GM23248 (cell line): ENCODE measurements around the gene RGS19. TPM values are rescaled to one million over a fixed set of nuclear protein-coding genes. Genes with fewer than 3 reads are reported as not detected.

Source experiments
- DNase-seq: peaks from one replicate; pipeline ENCODE4 v3.0.0-alpha.2; 2015
- H2AFZ ChIP-seq: fragments of 200-600 bp; sonication (generic); 2 replicates; pipeline ENCODE4 v1.6.1; 2016; ENCODE audit warnings: antibody characterized with exemption
- H3F3A ChIP-seq: fragments of 200-600 bp; sonication (generic); 2 replicates; pipeline ENCODE4 v1.6.1; 2016; ENCODE audit warnings: mild to moderate bottlenecking, antibody characterized with exemption, mixed run types; ENCODE audit not compliant: insufficient read depth
- H3K27ac ChIP-seq: fragments of 200-600 bp; sonication (generic); 2 replicates; pipeline ENCODE4 v1.5.1; 2016; ENCODE audit warnings: mild to moderate bottlenecking
- H3K27me3 ChIP-seq: fragments of 200-600 bp; sonication (generic); replicated peaks from 2 replicates; pipeline ENCODE4 v1.6.1; 2016; ENCODE audit warnings: mild to moderate bottlenecking; ENCODE audit not compliant: insufficient read depth
- H3K36me3 ChIP-seq: fragments of 200-600 bp; sonication (generic); 2 replicates; pipeline ENCODE4 v1.6.1; 2016; ENCODE audit warnings: low read depth, mild to moderate bottlenecking
- H3K4me1 ChIP-seq: fragments of 200-600 bp; sonication (generic); 2 replicates; pipeline ENCODE4 v1.6.1; 2016; ENCODE audit warnings: mild to moderate bottlenecking; ENCODE audit not compliant: insufficient read depth
- H3K4me2 ChIP-seq: fragments of 200-600 bp; sonication (generic); one replicate; pipeline ENCODE4 v1.6.1; 2016; ENCODE audit warnings: mild to moderate bottlenecking; ENCODE audit not compliant: unreplicated experiment
- H3K4me3 ChIP-seq: fragments of 200-600 bp; sonication (generic); 2 replicates; pipeline ENCODE4 v1.5.1; 2016; ENCODE audit warnings: mild to moderate bottlenecking
- H3K79me2 ChIP-seq: fragments of 200-600 bp; sonication (generic); 2 replicates; pipeline ENCODE4 v1.6.1; 2016; ENCODE audit warnings: mild to moderate bottlenecking; ENCODE audit not compliant: insufficient read depth
- H3K9ac ChIP-seq: fragments of 200-600 bp; sonication (generic); 2 replicates; pipeline ENCODE4 v1.6.1; 2016; ENCODE audit warnings: mild to moderate bottlenecking
- H3K9me2 ChIP-seq: fragments of 200-600 bp; sonication (generic); 2 replicates; pipeline ENCODE4 v1.6.1; 2016; ENCODE audit warnings: mixed run types, mild to moderate bottlenecking, moderate library complexity; ENCODE audit not compliant: insufficient read depth
- H3K9me3 ChIP-seq: fragments of 200-600 bp; sonication (generic); one replicate; pipeline ENCODE4 v1.6.1; 2017; ENCODE audit warnings: low read depth
- H4K20me1 ChIP-seq: fragments of 200-600 bp; sonication (generic); 2 replicates; pipeline ENCODE4 v1.6.0; 2016; ENCODE audit not compliant: insufficient read depth
- EZH2 ChIP-seq: fragments of 200-600 bp; sonication (generic); IDR thresholded peaks from 2 replicates; pipeline ENCODE4 v1.6.1; 2018; ENCODE audit warnings: antibody characterized with exemption, mild to moderate bottlenecking; ENCODE audit not compliant: insufficient read depth, poor library complexity, severe bottlenecking
- EZH2phosphoT487 ChIP-seq: fragments of 200-600 bp; sonication (generic); IDR thresholded peaks from 2 replicates; pipeline ENCODE4 v1.6.1; 2018; ENCODE audit warnings: antibody characterized with exemption, moderate library complexity, mild to moderate bottlenecking, low read depth; ENCODE audit not compliant: insufficient read depth
- WGBS, 2 experiments: methylation state at CpG; one replicate each; pipeline ENCODE4 v1.1.6; 2015 to 2017; ENCODE audit warnings: low lambda C conversion rate in 2 of 2, low coverage in 1 of 2; ENCODE audit errors: missing lambda C conversion rate in 2 of 2; 5-methylcytosine and 5-hydroxymethylcytosine counted together
- in situ Hi-C: fragments of 300-500 bp; cut with MboI; formaldehyde crosslinking; loops from 2 replicates; pipeline ENCODE4 v1.15.0; 2020
- polyA plus RNA-seq: library from polyadenylated mRNA; unstranded; fragments of >200 nt; fragmentation: Nextera tagmentation; extraction: Ambion mirVana; gene quantifications from 2 replicates; pipeline ENCODE4 v1.2.1, GENCODE V29; 2016
- total RNA-seq: library from RNA; depleted of rRNA; stranded (reverse); fragments of >200 nt; shearing (Covaris generic); gene quantifications from 2 replicates; pipeline ENCODE4 v1.2.3, GENCODE V29; 2014

The RGS19 gene
- total and polyA plus RNA-seq, 2 experiments from 2014 or later, result 13.2 to 18.7 TPM

DNA sequence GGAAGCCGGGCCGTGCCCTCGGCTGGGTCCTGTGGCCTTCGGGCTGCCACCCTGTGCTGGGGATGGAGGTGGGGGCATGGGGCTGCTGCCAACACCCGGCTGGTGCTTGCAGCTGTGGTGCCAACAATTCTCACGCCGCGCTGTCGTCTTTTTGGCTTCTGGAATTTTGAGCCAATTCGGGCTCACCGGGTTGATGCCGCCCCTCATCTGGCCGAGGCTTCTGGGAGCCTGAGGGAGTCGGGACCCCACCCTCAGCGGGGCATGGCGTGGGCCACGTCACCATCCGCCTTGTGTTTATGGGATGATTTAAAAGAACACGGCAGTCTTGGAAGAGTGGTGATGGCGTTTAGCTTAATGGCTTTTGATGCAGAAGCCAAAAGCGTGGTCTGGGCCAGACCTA, 36.7 kb upstream of the RGS19 start:
- Histone ChIP-seq H3K4me3 (no peak overlapping the region), H3F3A (no peaks in the 10 kb centered on the region), H3K79me2 (no peaks in the 10 kb centered on the region), H3K9me2 (no peaks in the 10 kb centered on the region), H3K9me3 (no peaks in the 10 kb centered on the region), H3K27me3 (peaks cover 2% of the 10 kb centered on the region), H3K9ac (no peak overlapping the region), H3K4me2 (no peak overlapping the region), H3K36me3 (no peaks in the 10 kb centered on the region), H2AFZ (no peak overlapping the region), H3K4me1 (no peaks in the 10 kb centered on the region), H3K27ac (no peak overlapping the region), H4K20me1 (no peaks in the 10 kb centered on the region)
- TF ChIP-seq EZH2 (no peak), EZH2phosphoT487 (no peak)
- WGBS, 2 experiments, result 56 to 60% methylated on average over 18 to 21 of the region's 21 CpGs
- in situ Hi-C loops, result no loop called here
- DNase-seq, result no peak

DNA sequence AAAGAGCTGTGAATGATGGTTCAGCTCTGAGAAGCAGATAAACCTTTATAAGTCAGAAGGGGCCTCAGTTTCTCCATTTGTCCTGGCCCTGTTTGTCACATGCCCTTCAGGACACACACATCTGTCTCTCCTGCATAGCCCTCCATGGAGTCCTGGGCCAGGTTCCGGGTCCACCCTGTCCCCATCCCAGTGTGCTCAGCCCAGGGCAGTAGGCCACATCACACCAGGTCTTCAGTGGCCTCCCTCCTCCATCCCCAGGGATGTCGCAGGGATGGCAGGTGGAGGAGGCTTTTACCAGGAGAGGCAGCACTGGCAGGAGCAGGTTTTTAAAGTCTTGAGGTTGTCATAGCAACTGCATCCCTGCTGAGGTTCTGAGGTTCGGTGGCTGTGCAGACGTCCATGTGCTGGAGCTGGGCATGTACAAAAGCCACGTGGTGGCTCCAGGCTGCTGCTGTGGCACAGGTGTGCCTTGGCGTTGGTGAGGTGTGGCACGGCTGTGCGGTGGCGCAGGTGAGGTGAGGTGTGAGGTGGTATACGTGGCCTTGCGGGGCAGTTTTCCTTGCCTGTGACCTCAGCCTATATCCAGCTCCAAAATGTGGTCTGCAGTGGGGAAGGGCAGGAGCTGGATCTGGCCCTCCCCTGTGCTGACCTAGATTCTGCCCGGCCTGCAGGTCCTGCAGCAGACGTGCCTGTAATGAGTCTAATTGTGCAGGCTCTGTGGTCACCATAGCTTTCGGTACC, 36.0 kb upstream of the RGS19 start:
- Histone ChIP-seq H2AFZ (no peak overlapping the region), H3K9me2 (no peaks in the 10 kb centered on the region), H3K9ac (no peak overlapping the region), H4K20me1 (no peaks in the 10 kb centered on the region), H3K27ac (no peak overlapping the region), H3K79me2 (no peaks in the 10 kb centered on the region), H3K4me3 (no peak overlapping the region), H3F3A (no peaks in the 10 kb centered on the region), H3K4me2 (no peak overlapping the region), H3K27me3 (no peaks in the 10 kb centered on the region; the same call in 1 of the 2 replicates), H3K36me3 (no peaks in the 10 kb centered on the region), H3K4me1 (no peaks in the 10 kb centered on the region), H3K9me3 (no peaks in the 10 kb centered on the region)
- in situ Hi-C loops, result no loop called here
- 56 to 62% methylated on average over 14 of the region's 14 CpGs for WGBS, 2 experiments
- TF ChIP-seq EZH2phosphoT487 (no peak), EZH2 (no peak)
- DNase-seq, result no peak

DNA sequence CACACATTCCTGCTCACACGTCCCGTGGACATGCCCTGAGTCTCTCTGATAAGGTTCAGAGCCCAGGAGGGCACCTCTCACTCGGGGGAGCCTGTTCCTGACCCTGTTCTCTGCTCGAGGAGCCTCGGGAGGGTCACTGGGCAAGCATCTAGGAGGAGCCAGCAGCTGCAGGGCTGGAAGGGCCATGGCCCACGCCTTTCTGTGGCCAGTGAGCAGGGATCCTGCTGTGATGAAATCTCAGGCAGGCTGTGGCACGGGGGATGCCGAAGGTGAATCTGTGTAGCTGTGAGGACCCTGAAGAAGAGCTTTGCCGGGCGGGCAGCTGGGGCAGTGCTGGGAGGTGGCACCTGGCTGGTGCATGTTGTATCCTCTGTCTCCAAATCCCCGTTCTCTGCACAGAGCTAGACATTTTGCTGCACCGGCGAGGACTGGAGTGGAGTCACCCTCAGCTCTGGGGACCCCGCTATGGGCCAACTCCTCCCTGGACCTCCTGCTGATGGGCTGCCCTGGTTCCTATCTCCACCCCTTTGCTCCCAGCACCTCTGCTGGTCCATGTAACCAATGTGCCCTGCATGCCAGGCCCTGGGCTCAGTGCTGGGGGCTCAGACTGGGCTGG, 35.1 kb upstream of the RGS19 start:
- Histone ChIP-seq H3K27me3 (no peaks in the 10 kb centered on the region; the same call in 1 of the 2 replicates), H3K79me2 (no peaks in the 10 kb centered on the region), H3K4me1 (no peaks in the 10 kb centered on the region), H3K4me3 (no peak overlapping the region), H3K27ac (no peak overlapping the region), H3K4me2 (no peak overlapping the region), H3K9ac (no peak overlapping the region), H4K20me1 (no peaks in the 10 kb centered on the region), H2AFZ (no peak overlapping the region), H3K9me3 (no peaks in the 10 kb centered on the region), H3K36me3 (no peaks in the 10 kb centered on the region), H3F3A (no peaks in the 10 kb centered on the region), H3K9me2 (no peaks in the 10 kb centered on the region)
- in situ Hi-C loops, result no loop called here
- WGBS, 2 experiments, result 42 to 50% methylated on average over 14 of the region's 14 CpGs
- DNase-seq, result no peak
- TF ChIP-seq EZH2phosphoT487 (no peak), EZH2 (no peak)

DNA sequence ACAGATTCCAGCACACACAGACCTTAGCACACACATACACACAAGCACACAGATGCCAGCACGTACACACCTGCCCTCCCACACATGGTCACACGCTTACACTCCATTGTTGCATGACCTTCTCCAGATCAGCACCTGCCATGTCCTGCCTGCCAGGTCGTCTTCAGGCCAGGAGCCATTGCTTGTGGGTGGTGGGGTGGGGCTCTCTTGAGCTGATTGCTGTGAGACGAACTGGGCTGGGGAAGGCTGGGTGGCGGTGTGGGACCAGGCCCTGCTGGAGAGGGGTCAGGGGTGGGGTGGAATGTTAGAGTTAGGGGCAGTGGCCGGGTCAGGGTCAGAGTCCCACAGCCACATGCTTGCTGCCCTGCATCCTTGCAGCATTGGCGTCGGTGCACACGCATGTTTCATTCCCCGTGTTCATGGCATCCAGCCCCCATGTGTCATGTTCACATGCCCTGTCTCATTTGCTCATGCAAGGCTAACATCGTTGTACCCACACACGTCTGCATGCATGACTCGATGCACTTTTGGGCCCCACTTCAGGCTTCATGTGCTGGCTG, 34.6 kb upstream of the RGS19 start:
- in situ Hi-C loops, result no loop called here
- TF ChIP-seq EZH2, result no peak
- no peak for TF ChIP-seq EZH2phosphoT487
- H3F3A ChIP-seq, result no peaks in the 10 kb centered on the region
- H3K9me2 ChIP-seq, result no peaks in the 10 kb centered on the region
- no peak overlapping the region for H3K27ac ChIP-seq
- H4K20me1 ChIP-seq, result no peaks in the 10 kb centered on the region
- no peaks in the 10 kb centered on the region for H3K36me3 ChIP-seq
- DNase-seq, result no peak
- no peaks in the 10 kb centered on the region for H3K9me3 ChIP-seq
- H3K4me2 ChIP-seq, result no peak overlapping the region
- WGBS, 2 experiments, result 27 to 35% methylated on average over 12 to 13 of the region's 13 CpGs
- no peak overlapping the region for H3K9ac ChIP-seq
- H3K27me3 ChIP-seq, result no peaks in the 10 kb centered on the region; the same call in 1 of the 2 replicates
- no peak overlapping the region for H3K4me3 ChIP-seq
- no peaks in the 10 kb centered on the region for H3K4me1 ChIP-seq
- no peak overlapping the region for H2AFZ ChIP-seq
- no peaks in the 10 kb centered on the region for H3K79me2 ChIP-seq
